Loucy (cell line): ENCODE data around the gene SAPCD2.

Experiments used
- CTCF ChIP-seq: fragments of 200-600 bp; sonication (generic); conservative IDR thresholded peaks from 2 replicates; pipeline ENCODE4 v1.5.1; 2014; ENCODE audit warnings: mild to moderate bottlenecking, antibody characterized with exemption, low read length
- EZH2phosphoT487 ChIP-seq: fragments of 200-600 bp; IDR thresholded peaks from 2 replicates; pipeline ENCODE4 v1.6.1; 2018; ENCODE audit warnings: antibody characterized with exemption, mild to moderate bottlenecking, moderate library complexity, borderline replicate concordance

DNA sequence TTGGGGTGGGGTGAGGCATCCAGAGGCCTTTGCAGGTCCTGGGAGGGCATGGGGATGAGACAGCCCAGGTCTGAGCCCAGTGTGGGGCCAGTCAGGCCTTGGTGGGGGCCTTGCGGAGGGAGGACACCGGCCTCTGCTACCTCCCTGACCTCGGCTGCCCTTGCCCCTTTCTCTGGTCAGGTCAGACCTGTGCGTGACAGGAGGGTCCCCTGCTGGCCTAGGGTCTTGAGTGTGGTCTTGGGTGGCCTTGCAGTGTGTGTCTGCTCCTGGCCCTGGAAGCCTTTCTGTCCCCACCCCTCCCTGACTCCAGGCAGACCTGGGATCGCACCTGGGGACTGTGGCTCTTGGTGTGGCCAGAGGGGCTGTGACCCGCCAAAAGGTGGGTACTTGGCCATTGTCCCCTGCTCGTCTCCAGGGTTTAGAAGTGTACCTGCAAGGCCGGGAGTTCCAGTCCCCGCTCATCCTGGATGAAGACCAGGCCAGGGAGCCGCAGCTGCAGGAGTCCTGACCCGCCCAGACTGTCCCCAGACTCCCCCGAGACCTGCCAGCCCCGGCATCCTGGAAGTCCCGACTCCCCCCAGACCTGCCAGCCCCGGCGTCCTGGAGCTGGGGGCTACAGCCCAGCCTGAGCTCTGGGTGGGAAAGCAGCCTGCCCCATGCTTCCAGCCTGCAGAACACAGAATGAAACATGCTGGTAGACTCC, 12.0 kb upstream of the SAPCD2 start:
- TF ChIP-seq CTCF (no peak), EZH2phosphoT487 (no peak)
